ENCODE results near the gene SMIM23.

DNA sequence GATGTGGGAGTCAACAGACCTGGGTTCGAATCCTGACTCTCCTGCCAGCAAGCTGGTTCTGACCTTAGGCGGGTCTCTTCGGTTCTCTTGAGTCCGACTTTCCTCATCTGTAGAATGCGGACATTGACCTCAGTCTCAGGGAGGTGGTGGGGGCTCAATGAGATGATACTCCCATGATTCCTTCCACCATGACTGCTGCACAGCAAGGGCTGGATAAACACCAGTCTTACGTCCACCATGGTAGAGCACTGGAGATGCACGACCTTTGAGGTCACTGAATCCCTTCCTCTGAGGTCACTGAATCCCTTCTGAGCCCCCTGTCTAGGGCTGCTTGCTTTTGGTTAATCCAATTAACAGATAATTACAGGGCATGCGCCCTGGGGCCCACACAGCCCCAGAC lies 12.5 kb upstream of the SMIM23 start:
- TF ChIP-seq, protein P1, sequence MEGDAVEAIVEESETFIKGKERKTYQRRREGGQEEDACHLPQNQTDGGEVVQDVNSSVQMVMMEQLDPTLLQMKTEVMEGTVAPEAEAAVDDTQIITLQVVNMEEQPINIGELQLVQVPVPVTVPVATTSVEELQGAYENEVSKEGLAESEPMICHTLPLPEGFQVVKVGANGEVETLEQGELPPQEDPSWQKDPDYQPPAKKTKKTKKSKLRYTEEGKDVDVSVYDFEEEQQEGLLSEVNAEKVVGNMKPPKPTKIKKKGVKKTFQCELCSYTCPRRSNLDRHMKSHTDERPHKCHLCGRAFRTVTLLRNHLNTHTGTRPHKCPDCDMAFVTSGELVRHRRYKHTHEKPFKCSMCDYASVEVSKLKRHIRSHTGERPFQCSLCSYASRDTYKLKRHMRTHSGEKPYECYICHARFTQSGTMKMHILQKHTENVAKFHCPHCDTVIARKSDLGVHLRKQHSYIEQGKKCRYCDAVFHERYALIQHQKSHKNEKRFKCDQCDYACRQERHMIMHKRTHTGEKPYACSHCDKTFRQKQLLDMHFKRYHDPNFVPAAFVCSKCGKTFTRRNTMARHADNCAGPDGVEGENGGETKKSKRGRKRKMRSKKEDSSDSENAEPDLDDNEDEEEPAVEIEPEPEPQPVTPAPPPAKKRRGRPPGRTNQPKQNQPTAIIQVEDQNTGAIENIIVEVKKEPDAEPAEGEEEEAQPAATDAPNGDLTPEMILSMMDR (IDR thresholded peaks at IDR 0.05), result no peak
- TF ChIP-seq MAX (CRISPR knock-in tag; IDR thresholded peaks at IDR 0.05) (no peak), ESRRA (CRISPR knock-in tag; IDR thresholded peaks at IDR 0.05; ENCODE audit: borderline replicate concordance) (no peak), ZNF671 (CRISPR knock-in tag; IDR thresholded peaks at IDR 0.05) (no peak), NFYB (CRISPR knock-in tag; conservative IDR thresholded peaks at IDR 0.05; ENCODE audit: low read depth) (no peak), HMGXB4 (CRISPR knock-in tag; IDR thresholded peaks at IDR 0.05) (no peak), TP53 (CRISPR knock-in tag; IDR thresholded peaks at IDR 0.05) (no peak)
- TF ChIP-seq, protein P2, sequence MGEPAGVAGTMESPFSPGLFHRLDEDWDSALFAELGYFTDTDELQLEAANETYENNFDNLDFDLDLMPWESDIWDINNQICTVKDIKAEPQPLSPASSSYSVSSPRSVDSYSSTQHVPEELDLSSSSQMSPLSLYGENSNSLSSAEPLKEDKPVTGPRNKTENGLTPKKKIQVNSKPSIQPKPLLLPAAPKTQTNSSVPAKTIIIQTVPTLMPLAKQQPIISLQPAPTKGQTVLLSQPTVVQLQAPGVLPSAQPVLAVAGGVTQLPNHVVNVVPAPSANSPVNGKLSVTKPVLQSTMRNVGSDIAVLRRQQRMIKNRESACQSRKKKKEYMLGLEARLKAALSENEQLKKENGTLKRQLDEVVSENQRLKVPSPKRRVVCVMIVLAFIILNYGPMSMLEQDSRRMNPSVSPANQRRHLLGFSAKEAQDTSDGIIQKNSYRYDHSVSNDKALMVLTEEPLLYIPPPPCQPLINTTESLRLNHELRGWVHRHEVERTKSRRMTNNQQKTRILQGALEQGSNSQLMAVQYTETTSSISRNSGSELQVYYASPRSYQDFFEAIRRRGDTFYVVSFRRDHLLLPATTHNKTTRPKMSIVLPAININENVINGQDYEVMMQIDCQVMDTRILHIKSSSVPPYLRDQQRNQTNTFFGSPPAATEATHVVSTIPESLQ (CRISPR knock-in tag; IDR thresholded peaks at IDR 0.05), result no peak
